Astrocyte of the cerebellum (primary cell): Measurements from ENCODE around the gene PTPN14.

Experiments
- DNase-seq: peaks from one replicate; pipeline ENCODE4 v3.0.0-alpha.2; 2011; ENCODE audit warnings: low read depth
- H3K4me3 ChIP-seq: 2 replicates; pipeline ENCODE4 v1.5.1; 2011; ENCODE audit warnings: mild to moderate bottlenecking, low read depth, low read length, moderate library complexity
- CTCF ChIP-seq: IDR thresholded peaks from 2 replicates; pipeline ENCODE4 v1.5.1; 2012; ENCODE audit warnings: low read length, low read depth, moderate library complexity, mild to moderate bottlenecking; ENCODE audit errors: missing control alignments
- in situ Hi-C: cut with HindIII; loops from 2 replicates; pipeline ENCODE4 v1.10.0; 2017; ENCODE audit warnings: low sequenced_read_pairs

The PTPN14 gene

GRCh38 chr1:214419650-214420049, 131.8 kb downstream of the PTPN14 start:
- no peak for TF ChIP-seq CTCF
- in situ Hi-C loops: loop anchor here (5.0 kb wide), 1 partner anchor 128 kb away; no protein-coding TSS in a partner anchor
- no peak for DNase-seq
- H3K4me3 ChIP-seq: no peak overlapping the region

- in situ Hi-C loops: no loop called here
- no peak overlapping the region for H3K4me3 ChIP-seq
- DNase-seq: no peak
- TF ChIP-seq CTCF: no peak
Measured at GRCh38 chr1:214418391-214418790, 133.0 kb downstream of the PTPN14 start.

GRCh38 chr1:214417545-214418210, 133.7 kb downstream of the PTPN14 start:
- no peak overlapping the region for H3K4me3 ChIP-seq
- no peak for DNase-seq
- in situ Hi-C loops: no loop called here
- no peak for TF ChIP-seq CTCF

- H3K4me3 ChIP-seq: no peak overlapping the region
- in situ Hi-C loops: no loop called here
- DNase-seq: no peak
- TF ChIP-seq CTCF: no peak
Measured at GRCh38 chr1:214416858-214417257, 134.5 kb downstream of the PTPN14 start.

GRCh38 chr1:214416417-214416816, 135.0 kb downstream of the PTPN14 start:
- DNase-seq: no peak
- in situ Hi-C loops: no loop called here
- H3K4me3 ChIP-seq: no peak overlapping the region
- no peak for TF ChIP-seq CTCF

- in situ Hi-C loops: no loop called here
- DNase-seq: no peak
- no peak overlapping the region for H3K4me3 ChIP-seq
- TF ChIP-seq CTCF: no peak
Measured at GRCh38 chr1:214415131-214415530, 136.3 kb downstream of the PTPN14 start.
